ENCODE results near the gene COL6A3.

The COL6A3 gene

DNA sequence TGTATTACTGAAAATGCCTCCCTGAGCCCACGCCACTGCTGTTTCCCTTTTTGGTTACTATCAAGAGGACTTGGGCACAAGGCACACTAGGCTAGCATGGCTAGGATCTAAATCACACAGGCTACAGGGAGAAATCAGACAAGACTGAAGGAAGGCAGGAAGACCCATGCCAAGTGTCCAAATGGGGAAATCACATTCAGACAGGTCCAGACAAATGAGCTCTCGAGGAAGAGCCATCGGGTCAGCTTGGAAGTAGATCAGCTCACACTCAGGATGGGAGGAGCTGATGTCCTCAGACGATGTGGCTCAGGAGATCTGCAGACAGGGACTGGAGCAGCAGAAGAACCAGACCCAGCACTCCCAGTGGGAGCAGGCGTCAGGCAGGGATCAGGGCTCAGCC, 113.2 kb downstream of the COL6A3 start (continued):
- TF ChIP-seq KLF9 (tag by site-specific recombination; IDR thresholded peaks at IDR 0.05; ENCODE audit: low read depth) (no peak), YY2 (tag by site-specific recombination; IDR thresholded peaks at IDR 0.05) (no peak), ZNF248 (tag by site-specific recombination; IDR thresholded peaks at IDR 0.05) (no peak)

DNA sequence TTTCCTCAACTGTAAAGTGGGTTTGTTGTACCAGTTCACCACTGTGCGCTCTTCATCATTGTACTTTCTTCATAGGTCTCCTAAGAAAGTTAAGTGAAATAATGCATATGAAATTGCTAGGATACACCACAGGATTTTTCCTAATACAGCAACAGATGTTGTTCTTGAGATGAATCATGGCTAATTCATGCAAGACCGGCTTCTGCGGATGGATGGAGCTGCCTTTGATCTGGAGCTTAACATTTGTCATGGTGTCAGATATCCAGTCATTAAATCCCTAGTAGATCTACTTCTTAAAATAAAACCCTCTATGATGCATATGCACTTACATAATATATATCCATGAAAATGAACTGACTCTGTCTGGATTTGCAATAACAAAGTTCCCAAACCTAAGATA, 114.1 kb downstream of the COL6A3 start:
- Histone ChIP-seq H3K9me3 (ENCODE audit: control insufficient read depth, insufficient read depth, low read depth, low read length) (no peaks in the 10 kb centered on the region), H3K27ac (ENCODE audit: extremely low read depth, low read depth, low read length) (no peak overlapping the region), H3K36me3 (ENCODE audit: control insufficient read depth in 2 of 2, insufficient read depth in 1 of 2, low read length in 2 of 2) (no peaks in the 10 kb centered on the region), H3K4me3 (ENCODE audit: low read depth, low read length) (no peak overlapping the region), H3K4me1 (ENCODE audit: control insufficient read depth, insufficient read depth, low read length) (no peaks in the 10 kb centered on the region; the same call in 1 of the 2 replicates)
- POLR2A ChIA-PET, result no interaction called here
- CTCF ChIA-PET, result interaction anchor here (1.1 kb wide), 1 partner anchor 147 kb away, joined by 3 read pairs; no protein-coding TSS in a partner anchor
- no peak for TF ChIP-seq ZNF223 (tag by site-specific recombination; IDR thresholded peaks at IDR 0.05)
- TF ChIP-seq ZNF521 (tag by site-specific recombination; IDR thresholded peaks at IDR 0.05), result no peak
- 0 out of 2 replicates have a peak, but pooled peaks have one; percentile 22 for TF ChIP-seq ZNF366 (tag by site-specific recombination; conservative IDR thresholded peaks at IDR 0.05)
- no peak for TF ChIP-seq ZNF621 (tag by site-specific recombination; IDR thresholded peaks at IDR 0.05)
- TF ChIP-seq, protein P1, sequence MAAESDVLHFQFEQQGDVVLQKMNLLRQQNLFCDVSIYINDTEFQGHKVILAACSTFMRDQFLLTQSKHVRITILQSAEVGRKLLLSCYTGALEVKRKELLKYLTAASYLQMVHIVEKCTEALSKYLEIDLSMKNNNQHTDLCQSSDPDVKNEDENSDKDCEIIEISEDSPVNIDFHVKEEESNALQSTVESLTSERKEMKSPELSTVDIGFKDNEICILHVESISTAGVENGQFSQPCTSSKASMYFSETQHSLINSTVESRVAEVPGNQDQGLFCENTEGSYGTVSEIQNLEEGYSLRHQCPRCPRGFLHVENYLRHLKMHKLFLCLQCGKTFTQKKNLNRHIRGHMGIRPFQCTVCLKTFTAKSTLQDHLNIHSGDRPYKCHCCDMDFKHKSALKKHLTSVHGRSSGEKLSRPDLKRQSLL (tag by site-specific recombination; IDR thresholded peaks at IDR 0.05), result no peak
- TF ChIP-seq, protein P2, sequence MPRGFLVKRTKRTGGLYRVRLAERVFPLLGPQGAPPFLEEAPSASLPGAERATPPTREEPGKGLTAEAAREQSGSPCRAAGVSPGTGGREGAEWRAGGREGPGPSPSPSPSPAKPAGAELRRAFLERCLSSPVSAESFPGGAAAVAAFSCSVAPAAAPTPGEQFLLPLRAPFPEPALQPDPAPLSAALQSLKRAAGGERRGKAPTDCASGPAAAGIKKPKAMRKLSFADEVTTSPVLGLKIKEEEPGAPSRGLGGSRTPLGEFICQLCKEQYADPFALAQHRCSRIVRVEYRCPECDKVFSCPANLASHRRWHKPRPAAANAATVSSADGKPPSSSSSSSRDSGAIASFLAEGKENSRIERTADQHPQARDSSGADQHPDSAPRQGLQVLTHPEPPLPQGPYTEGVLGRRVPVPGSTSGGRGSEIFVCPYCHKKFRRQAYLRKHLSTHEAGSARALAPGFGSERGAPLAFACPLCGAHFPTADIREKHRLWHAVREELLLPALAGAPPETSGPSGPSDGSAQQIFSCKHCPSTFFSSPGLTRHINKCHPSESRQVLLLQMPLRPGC (tag by site-specific recombination; IDR thresholded peaks at IDR 0.05), result no peak
- TF ChIP-seq, protein P3, sequence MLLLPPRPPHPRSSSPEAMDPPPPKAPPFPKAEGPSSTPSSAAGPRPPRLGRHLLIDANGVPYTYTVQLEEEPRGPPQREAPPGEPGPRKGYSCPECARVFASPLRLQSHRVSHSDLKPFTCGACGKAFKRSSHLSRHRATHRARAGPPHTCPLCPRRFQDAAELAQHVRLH (tag by site-specific recombination; IDR thresholded peaks at IDR 0.05), result no peak
- TF ChIP-seq ZNF548 (tag by site-specific recombination; IDR thresholded peaks at IDR 0.05), result no peak
- no peak for TF ChIP-seq ZBTB21 (tag by site-specific recombination; IDR thresholded peaks at IDR 0.05)
- no peak for TF ChIP-seq ZNF146 (tag by site-specific recombination; IDR thresholded peaks at IDR 0.05)
- TF ChIP-seq, protein P4, sequence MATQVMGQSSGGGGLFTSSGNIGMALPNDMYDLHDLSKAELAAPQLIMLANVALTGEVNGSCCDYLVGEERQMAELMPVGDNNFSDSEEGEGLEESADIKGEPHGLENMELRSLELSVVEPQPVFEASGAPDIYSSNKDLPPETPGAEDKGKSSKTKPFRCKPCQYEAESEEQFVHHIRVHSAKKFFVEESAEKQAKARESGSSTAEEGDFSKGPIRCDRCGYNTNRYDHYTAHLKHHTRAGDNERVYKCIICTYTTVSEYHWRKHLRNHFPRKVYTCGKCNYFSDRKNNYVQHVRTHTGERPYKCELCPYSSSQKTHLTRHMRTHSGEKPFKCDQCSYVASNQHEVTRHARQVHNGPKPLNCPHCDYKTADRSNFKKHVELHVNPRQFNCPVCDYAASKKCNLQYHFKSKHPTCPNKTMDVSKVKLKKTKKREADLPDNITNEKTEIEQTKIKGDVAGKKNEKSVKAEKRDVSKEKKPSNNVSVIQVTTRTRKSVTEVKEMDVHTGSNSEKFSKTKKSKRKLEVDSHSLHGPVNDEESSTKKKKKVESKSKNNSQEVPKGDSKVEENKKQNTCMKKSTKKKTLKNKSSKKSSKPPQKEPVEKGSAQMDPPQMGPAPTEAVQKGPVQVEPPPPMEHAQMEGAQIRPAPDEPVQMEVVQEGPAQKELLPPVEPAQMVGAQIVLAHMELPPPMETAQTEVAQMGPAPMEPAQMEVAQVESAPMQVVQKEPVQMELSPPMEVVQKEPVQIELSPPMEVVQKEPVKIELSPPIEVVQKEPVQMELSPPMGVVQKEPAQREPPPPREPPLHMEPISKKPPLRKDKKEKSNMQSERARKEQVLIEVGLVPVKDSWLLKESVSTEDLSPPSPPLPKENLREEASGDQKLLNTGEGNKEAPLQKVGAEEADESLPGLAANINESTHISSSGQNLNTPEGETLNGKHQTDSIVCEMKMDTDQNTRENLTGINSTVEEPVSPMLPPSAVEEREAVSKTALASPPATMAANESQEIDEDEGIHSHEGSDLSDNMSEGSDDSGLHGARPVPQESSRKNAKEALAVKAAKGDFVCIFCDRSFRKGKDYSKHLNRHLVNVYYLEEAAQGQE (tag by site-specific recombination; IDR thresholded peaks at IDR 0.05), result no peak
- TF ChIP-seq, protein P5, sequence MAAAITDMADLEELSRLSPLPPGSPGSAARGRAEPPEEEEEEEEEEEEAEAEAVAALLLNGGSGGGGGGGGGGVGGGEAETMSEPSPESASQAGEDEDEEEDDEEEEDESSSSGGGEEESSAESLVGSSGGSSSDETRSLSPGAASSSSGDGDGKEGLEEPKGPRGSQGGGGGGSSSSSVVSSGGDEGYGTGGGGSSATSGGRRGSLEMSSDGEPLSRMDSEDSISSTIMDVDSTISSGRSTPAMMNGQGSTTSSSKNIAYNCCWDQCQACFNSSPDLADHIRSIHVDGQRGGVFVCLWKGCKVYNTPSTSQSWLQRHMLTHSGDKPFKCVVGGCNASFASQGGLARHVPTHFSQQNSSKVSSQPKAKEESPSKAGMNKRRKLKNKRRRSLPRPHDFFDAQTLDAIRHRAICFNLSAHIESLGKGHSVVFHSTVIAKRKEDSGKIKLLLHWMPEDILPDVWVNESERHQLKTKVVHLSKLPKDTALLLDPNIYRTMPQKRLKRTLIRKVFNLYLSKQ (tag by site-specific recombination; IDR thresholded peaks at IDR 0.05; ENCODE audit: borderline replicate concordance), result no peak
- TF ChIP-seq SETDB1 (IDR thresholded peaks at IDR 0.05; ENCODE audit: insufficient read length, low read length), result no peak
- TF ChIP-seq ZNF114 (tag by site-specific recombination; IDR thresholded peaks at IDR 0.05), result no peak
- TF ChIP-seq, protein P6, sequence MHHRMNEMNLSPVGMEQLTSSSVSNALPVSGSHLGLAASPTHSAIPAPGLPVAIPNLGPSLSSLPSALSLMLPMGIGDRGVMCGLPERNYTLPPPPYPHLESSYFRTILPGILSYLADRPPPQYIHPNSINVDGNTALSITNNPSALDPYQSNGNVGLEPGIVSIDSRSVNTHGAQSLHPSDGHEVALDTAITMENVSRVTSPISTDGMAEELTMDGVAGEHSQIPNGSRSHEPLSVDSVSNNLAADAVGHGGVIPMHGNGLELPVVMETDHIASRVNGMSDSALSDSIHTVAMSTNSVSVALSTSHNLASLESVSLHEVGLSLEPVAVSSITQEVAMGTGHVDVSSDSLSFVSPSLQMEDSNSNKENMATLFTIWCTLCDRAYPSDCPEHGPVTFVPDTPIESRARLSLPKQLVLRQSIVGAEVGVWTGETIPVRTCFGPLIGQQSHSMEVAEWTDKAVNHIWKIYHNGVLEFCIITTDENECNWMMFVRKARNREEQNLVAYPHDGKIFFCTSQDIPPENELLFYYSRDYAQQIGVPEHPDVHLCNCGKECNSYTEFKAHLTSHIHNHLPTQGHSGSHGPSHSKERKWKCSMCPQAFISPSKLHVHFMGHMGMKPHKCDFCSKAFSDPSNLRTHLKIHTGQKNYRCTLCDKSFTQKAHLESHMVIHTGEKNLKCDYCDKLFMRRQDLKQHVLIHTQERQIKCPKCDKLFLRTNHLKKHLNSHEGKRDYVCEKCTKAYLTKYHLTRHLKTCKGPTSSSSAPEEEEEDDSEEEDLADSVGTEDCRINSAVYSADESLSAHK (tag by site-specific recombination; IDR thresholded peaks at IDR 0.05), result no peak
- TF ChIP-seq ZBTB20 (tag by site-specific recombination; IDR thresholded peaks at IDR 0.05), result no peak
- no peak for TF ChIP-seq RBAK (tag by site-specific recombination; IDR thresholded peaks at IDR 0.05)
- TF ChIP-seq BCL11B (tag by site-specific recombination; IDR thresholded peaks at IDR 0.05; ENCODE audit: low read depth), result no peak
- no peak for TF ChIP-seq ZNF394 (tag by site-specific recombination; IDR thresholded peaks at IDR 0.05; ENCODE audit: borderline replicate concordance)
- TF ChIP-seq ZNF354C (tag by site-specific recombination; IDR thresholded peaks at IDR 0.05; ENCODE audit: borderline replicate concordance, low read depth), result no peak
- TF ChIP-seq WT1 (tag by site-specific recombination; IDR thresholded peaks at IDR 0.05), result no peak
- TF ChIP-seq ZNF768 (tag by site-specific recombination; IDR thresholded peaks at IDR 0.05), result no peak
- 0 out of 2 replicates have a peak, but pooled peaks have one; percentile 41 for TF ChIP-seq ZNF184 (tag by site-specific recombination; IDR thresholded peaks at IDR 0.05)
- TF ChIP-seq ZNF473 (tag by site-specific recombination; IDR thresholded peaks at IDR 0.05), result no peak
- no peak for TF ChIP-seq ZNF175 (tag by site-specific recombination; IDR thresholded peaks at IDR 0.05)
